ENCODE data around the gene DIDO1. TPM values are rescaled to one million over a fixed set of nuclear protein-coding genes. Genes with fewer than 3 reads are reported as not detected.
A peak's percentile ranks its signal among the peaks of the same experiment; 100 is the strongest.
"Not testable (repeated sequence)": the region's sequence is repeated elsewhere in the genome, so short reads cannot be mapped to it uniquely, and the experiment has no call there.

Gene DIDO1
- total RNA-seq, 4 donors from 2014 or later: 49.5 to 75.8 (median 66.5) TPM

DNA sequence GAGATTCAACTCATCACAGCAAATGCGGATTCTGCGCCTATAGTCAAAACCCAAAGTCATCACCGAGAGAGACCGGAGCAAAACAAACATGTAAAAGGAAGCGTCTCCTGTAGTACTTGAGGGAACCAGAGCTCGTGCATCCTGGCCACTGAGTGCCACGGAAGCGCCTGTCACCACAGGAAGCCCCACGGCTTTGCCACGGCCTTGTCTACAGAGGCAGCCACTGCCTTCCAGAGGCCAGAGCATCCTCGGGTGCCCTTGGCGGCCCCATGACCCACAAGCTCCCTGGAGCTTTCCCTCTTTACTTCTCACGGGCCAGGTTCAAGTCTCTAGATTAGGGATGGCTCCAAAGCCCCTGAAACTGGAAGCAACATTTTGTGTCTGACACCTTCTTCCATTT lies 72.2 kb downstream of the DIDO1 start:
- TF ChIP-seq, protein P1, sequence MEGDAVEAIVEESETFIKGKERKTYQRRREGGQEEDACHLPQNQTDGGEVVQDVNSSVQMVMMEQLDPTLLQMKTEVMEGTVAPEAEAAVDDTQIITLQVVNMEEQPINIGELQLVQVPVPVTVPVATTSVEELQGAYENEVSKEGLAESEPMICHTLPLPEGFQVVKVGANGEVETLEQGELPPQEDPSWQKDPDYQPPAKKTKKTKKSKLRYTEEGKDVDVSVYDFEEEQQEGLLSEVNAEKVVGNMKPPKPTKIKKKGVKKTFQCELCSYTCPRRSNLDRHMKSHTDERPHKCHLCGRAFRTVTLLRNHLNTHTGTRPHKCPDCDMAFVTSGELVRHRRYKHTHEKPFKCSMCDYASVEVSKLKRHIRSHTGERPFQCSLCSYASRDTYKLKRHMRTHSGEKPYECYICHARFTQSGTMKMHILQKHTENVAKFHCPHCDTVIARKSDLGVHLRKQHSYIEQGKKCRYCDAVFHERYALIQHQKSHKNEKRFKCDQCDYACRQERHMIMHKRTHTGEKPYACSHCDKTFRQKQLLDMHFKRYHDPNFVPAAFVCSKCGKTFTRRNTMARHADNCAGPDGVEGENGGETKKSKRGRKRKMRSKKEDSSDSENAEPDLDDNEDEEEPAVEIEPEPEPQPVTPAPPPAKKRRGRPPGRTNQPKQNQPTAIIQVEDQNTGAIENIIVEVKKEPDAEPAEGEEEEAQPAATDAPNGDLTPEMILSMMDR (IDR thresholded peaks at IDR 0.05): no peak
- TF ChIP-seq POLR2AphosphoS5 (IDR thresholded peaks at IDR 0.05) (no peak), EP300 (IDR thresholded peaks at IDR 0.05) (no peak), POLR2A (IDR thresholded peaks at IDR 0.05) (no peak)
- no peaks in the 10 kb centered on the region for H3K27me3 ChIP-seq
- 92 to 100% methylated on average over 2 to 10 of the region's 13 CpGs for WGBS, 2 donors (ENCODE audit: low coverage in 1 of 2)
- ATAC-seq: no peak
- H3K36me3 ChIP-seq: peaks cover 0 to 74% of the 10 kb centered on the region in 2 donors
- H3K27ac ChIP-seq: no peak overlapping the region
- no peaks in the 10 kb centered on the region for H3K9me3 ChIP-seq
- H3K4me1 ChIP-seq: peaks cover 0 to 2% (median 0%) of the 10 kb centered on the region in 3 donors
- H3K4me3 ChIP-seq: no peak overlapping the region

DNA sequence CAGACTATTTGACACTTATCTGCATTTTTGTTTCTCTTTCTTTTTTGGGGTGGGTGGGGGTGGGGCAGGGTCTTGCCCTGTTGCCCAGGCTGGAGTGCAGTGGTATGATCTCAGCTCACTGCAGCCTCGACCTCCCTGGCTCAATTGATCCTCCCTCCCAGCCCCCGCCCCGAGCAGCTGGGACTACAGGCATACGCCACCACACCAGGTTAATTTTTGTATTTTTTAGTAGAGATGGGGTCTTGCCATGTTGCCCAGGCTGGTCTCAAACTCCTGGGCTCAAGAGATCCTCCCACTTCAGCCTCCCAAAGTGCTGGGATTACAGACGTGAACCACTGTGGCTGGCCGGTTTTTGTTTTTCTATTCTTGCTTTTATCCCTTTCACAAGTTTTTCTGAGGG lies 73.0 kb downstream of the DIDO1 start:
- whole genome bisulfite sequencing, 2 donors (ENCODE audit: low coverage in 1 of 2): 83 to 93% methylated on average over 2 to 4 of the region's 6 CpGs
- not testable (repeated sequence) for H3K27ac ChIP-seq, H3K4me3 ChIP-seq, H3K9me3 ChIP-seq, H3K27me3 ChIP-seq, H3K4me1 ChIP-seq, ATAC-seq
- H3K36me3 ChIP-seq: peaks cover 0 to 73% of the 10 kb centered on the region in 2 donors

DNA sequence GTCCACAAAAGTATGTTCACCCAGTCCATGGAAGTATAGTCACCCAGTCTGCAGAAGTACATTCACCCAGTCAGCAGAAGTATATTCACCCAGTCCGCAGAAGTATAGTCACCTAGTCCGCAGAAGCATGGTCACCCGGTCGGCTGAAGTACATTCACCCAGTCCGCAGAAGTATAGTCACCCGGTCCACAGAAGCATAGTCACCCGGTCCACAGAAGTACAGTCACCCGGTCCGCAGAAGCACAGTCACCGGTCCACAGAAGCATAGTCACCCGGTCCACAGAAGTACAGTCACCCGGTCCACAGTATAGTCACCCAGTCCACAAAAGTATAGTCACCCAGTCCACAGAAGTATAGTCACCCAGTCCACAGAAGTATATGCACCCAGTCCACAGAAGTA lies 73.5 kb downstream of the DIDO1 start:
- WGBS, 2 donors (ENCODE audit: low coverage in 1 of 2): 90 to 100% methylated on average over 1 to 2 of the region's 12 CpGs
- peaks cover 0 to 69% of the 10 kb centered on the region in 2 donors for H3K36me3 ChIP-seq

DNA sequence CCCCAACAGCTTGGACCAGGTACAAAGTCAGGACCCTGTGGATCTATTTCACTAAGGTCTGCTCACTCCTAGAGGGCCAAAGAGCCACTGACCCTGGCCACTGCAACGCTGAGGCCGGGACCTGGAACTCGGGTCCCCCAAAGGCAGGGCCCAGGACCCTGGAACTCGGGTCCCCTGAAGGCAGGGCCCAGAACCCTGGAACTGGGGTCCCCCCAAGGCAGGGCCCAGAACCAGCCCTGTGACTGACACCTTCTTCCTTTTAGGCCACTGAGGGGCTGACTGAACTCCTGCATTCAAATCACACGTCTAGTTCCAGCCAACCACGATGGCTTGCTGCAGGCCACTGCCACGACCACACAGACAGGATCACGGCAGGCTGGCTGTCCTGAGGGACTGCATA lies 74.1 kb downstream of the DIDO1 start:
- no peak for ATAC-seq
- no peaks in the 10 kb centered on the region for H3K4me1 ChIP-seq
- no peak overlapping the region for H3K27ac ChIP-seq
- WGBS, 2 donors (ENCODE audit: low coverage in 1 of 2): 97 to 100% methylated on average over 1 to 4 of the region's 8 CpGs
- H3K4me3 ChIP-seq: no peak overlapping the region
- TF ChIP-seq POLR2AphosphoS5 (IDR thresholded peaks at IDR 0.05) (no peak), EP300 (IDR thresholded peaks at IDR 0.05) (no peak), POLR2A (IDR thresholded peaks at IDR 0.05) (no peak)
- TF ChIP-seq, protein P1 (IDR thresholded peaks at IDR 0.05): no peak
- peaks cover 0 to 64% of the 10 kb centered on the region in 2 donors for H3K36me3 ChIP-seq
- no peaks in the 10 kb centered on the region for H3K27me3 ChIP-seq
- H3K9me3 ChIP-seq: no peaks in the 10 kb centered on the region

More for the DNA sequence above, 73.5 kb downstream of the DIDO1 start:
- no peak overlapping the region for H3K27ac ChIP-seq
- no peak overlapping the region for H3K4me3 ChIP-seq
- no peak for ATAC-seq
- TF ChIP-seq EP300 (IDR thresholded peaks at IDR 0.05) (no peak), POLR2AphosphoS5 (IDR thresholded peaks at IDR 0.05) (no peak), POLR2A (IDR thresholded peaks at IDR 0.05) (no peak)
- TF ChIP-seq, protein P1 (IDR thresholded peaks at IDR 0.05): no peak
- H3K27me3 ChIP-seq: no peaks in the 10 kb centered on the region
- H3K4me1 ChIP-seq: no peaks in the 10 kb centered on the region
- H3K9me3 ChIP-seq: no peaks in the 10 kb centered on the region

DNA sequence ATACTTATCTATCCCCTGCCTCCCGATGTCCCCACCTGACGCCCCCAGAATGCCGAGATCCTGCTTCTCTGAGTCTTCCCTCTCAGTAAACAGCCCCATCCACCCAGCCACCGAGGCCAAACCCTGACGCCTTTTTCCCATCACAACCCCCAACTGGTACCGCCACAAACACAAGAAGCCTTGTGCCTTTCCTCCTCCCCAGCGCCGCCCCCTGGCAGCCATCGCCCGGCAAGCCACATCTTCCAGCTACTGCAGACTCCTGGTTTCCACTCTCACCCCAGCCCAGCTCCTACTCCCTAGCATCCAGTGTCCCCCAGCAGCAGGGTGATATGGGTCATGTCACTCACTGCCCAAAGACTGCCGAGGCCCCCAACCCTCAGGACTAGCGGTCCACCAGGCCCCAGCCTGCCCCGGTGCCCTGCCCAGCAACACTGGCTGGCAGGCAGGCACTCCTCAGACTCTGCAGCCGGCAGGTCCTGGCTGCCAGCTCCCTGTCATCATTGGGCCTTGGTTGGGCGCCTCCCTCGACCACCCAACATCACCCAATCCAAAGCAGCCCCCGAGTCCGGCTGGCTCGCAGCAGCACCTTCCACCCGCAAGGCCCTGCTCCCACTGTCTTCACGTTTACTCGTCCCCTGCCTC lies 75.9 kb downstream of the DIDO1 start:
- no peaks in the 10 kb centered on the region for H3K27me3 ChIP-seq
- no peak overlapping the region for H3K4me3 ChIP-seq
- peak overlapping the region in 2 of 4 donors; percentile 31 to 33 for H3K27ac ChIP-seq
- no peak for ATAC-seq
- H3K4me1 ChIP-seq: no peaks in the 10 kb centered on the region
- 79 to 86% methylated on average over 4 to 11 of the region's 22 CpGs for WGBS, 2 donors (ENCODE audit: low coverage in 1 of 2)
- H3K9me3 ChIP-seq: no peaks in the 10 kb centered on the region
- H3K36me3 ChIP-seq: peaks cover 0 to 56% of the 10 kb centered on the region in 2 donors
- no peak for TF ChIP-seq EP300 (IDR thresholded peaks at IDR 0.05)
- no peak for TF ChIP-seq POLR2AphosphoS5 (IDR thresholded peaks at IDR 0.05)
- no peak for TF ChIP-seq POLR2A (IDR thresholded peaks at IDR 0.05)
- TF ChIP-seq, protein P1 (IDR thresholded peaks at IDR 0.05): no peak
